ENCODE measurements around the gene ATP9B.

The ATP9B gene

DNA sequence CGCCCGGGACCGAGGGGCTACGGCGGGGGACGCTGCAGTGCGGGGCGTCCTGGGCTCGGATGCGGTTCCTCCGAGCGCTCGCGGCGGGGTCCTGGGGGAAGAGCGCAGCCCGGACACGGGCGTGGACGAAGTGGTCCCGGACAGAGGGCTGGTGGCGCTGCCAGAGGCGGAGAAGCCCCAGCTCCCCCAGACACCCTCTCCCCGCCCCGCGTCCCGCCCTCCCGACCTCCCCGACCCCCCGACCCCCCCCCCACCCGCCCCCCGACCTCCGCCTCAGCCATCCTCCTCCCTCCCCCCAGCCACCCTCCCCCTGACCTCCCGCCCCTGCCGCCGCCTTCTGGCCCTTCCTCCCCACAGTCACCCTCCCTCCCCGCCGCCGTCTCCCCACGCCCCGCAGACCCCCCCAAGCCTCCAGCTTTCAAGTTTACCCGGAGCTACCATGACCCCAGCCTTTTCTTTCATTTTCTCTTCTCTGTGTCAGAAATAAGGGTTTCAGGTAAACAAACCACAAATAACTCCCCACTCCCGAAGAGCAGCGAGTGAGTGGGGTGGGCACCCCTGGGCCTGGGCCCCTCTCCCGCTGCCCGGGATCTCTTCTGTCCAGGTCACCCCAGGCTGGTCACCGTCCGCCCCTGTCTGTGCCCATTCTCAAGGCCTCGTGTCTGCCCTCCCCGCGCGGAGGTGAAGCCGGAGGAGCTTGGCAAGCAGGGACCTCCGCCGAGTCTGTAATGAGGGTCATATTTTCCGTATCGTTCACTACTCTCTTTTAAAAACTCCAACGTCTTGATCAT, 331.6 kb downstream of the ATP9B start:
- Histone ChIP-seq H3K27ac (ENCODE audit: low read length) (no peak overlapping the region), H3K27me3 (ENCODE audit: control insufficient read depth, insufficient read depth, low read length) (peaks cover 31% of the 10 kb centered on the region), H3K9me3 (ENCODE audit: control insufficient read depth, insufficient read depth, low read length) (no peaks in the 10 kb centered on the region), H3K4me1 (ENCODE audit: control insufficient read depth, insufficient read depth, low read length) (peaks cover 7% of the 10 kb centered on the region; the same call in 1 of the 2 replicates), H3K4me3 (ENCODE audit: low read length) (peak overlapping the region; percentile 67; the same call in 1 of the 2 replicates), H3K36me3 (ENCODE audit: control insufficient read depth, insufficient read depth, low read length) (no peaks in the 10 kb centered on the region)
- DNase-seq (ENCODE audit: low read depth, low spot score) = no peak
- WGBS (ENCODE audit: insufficient coverage, insufficient read length) = 100% methylated on average over 2 of the region's 58 CpGs

DNA sequence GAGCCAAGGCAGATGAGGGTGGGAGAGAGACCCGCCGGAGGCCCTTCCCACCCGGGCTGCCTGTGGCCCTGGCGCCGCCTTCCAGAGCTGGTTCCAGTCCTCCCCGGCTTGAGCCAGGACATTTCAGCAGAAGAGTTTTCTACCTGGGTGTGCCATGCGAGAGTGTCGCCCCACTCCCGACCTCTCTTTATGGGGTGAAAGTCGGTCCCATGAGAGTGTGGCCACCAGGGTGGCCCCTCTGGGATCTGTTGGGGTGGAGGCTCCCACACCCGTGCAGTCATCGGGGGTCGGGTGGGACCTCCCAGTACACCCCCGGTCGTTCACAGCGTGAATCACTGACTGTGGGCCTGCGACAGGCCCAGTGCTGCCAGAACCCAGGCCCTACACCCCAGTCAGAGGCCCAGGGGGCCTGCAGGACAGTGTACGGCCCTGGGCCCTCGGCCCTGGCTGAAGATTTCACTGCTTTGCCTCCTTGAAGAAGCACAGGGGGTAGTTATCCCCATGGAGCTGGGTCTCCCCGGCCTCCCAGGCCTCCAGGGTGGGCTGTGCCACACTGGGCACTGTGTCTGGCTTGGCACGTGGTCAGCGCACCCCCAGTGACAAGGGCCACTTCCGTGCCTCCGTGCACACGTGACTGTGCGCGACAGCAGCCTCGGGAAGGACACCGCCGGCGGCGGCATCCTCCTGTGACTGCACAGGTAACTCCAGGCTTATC, 332.5 kb downstream of the ATP9B start:
- H3K27ac ChIP-seq (ENCODE audit: low read length) = no peak overlapping the region
- H3K9me3 ChIP-seq (ENCODE audit: control insufficient read depth, insufficient read depth, low read length) = no peaks in the 10 kb centered on the region
- peaks cover 5% of the 10 kb centered on the region; the same call in 1 of the 2 replicates for H3K4me1 ChIP-seq (ENCODE audit: control insufficient read depth, insufficient read depth, low read length)
- peaks cover 28% of the 10 kb centered on the region for H3K27me3 ChIP-seq (ENCODE audit: control insufficient read depth, insufficient read depth, low read length)
- no CpG with 5 or more reads among the region's 32 CpGs for WGBS (ENCODE audit: insufficient coverage, insufficient read length)
- DNase-seq (ENCODE audit: low read depth, low spot score) = no peak
- H3K36me3 ChIP-seq (ENCODE audit: control insufficient read depth, insufficient read depth, low read length) = no peaks in the 10 kb centered on the region
- no peak overlapping the region for H3K4me3 ChIP-seq (ENCODE audit: low read length)

DNA sequence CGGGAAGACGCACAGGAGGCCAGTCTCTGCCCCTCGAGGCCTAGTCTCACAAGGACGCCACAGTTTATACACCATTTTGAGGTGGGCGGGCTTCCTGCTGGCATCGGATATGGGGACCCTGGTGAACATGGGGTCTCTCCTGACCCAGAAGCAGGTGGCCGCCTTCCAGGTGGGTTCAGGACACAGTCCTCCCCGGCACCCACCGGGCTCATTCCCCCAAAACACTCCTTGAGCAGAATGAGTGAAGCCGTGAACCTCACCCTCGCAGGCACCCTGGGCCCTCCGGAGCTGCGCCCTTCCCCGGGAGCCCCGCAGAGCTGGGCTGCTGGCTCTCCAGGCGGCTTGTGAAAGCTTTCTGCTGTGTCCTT, 333.0 kb downstream of the ATP9B start:
- Histone ChIP-seq H3K36me3 (ENCODE audit: control insufficient read depth, insufficient read depth, low read length) (no peaks in the 10 kb centered on the region), H3K4me1 (ENCODE audit: control insufficient read depth, insufficient read depth, low read length) (peaks cover 4% of the 10 kb centered on the region; the same call in 1 of the 2 replicates), H3K9me3 (ENCODE audit: control insufficient read depth, insufficient read depth, low read length) (no peaks in the 10 kb centered on the region), H3K27me3 (ENCODE audit: control insufficient read depth, insufficient read depth, low read length) (peaks cover 23% of the 10 kb centered on the region), H3K27ac (ENCODE audit: low read length) (no peak overlapping the region), H3K4me3 (ENCODE audit: low read length) (no peak overlapping the region)
- no peak for DNase-seq (ENCODE audit: low read depth, low spot score)
- no CpG with 5 or more reads among the region's 16 CpGs for WGBS (ENCODE audit: insufficient coverage, insufficient read length)

DNA sequence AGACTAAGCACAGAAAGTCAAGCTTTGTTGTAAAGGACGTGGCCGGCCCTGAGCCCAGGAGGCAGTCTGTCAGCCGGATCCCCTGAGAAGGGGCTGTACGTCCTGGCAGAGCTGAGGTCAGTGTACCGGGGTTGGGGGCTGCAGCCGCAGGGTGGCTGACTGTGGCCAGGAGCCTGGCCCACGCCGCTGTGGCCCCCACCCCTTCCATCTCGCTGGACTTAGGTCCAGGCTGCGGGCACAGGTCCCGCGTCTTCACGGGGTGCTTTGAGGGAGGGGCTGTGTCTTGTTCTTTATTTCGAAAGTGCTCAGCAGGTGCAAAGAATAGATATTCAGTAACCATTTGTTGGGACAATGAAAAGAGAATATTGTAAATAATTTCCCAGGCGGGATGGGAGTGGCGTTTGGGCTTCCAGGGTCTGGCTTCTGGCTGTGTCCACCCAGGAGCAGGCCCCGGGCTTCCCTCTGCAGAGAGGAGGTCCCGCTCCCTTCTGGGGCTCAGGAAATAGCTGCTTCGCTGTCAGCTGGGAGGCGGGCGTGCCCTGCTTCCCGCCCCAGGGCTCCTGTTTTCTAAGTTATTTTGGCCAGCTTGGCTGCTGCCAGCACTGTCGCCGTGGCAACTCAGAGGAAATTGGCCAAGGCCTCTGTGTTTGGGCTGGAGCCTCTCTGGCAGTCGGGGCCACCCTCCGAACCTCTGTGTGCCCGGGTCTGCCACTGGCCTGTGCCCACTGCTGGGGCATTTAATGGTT, 334.0 kb downstream of the ATP9B start:
- no peak overlapping the region for H3K27ac ChIP-seq (ENCODE audit: low read length)
- peaks cover 3% of the 10 kb centered on the region; the same call in 1 of the 2 replicates for H3K4me1 ChIP-seq (ENCODE audit: control insufficient read depth, insufficient read depth, low read length)
- no CpG with 5 or more reads among the region's 27 CpGs for WGBS (ENCODE audit: insufficient coverage, insufficient read length)
- DNase-seq (ENCODE audit: low read depth, low spot score) = no peak
- no peak overlapping the region for H3K4me3 ChIP-seq (ENCODE audit: low read length)
- no peaks in the 10 kb centered on the region for H3K9me3 ChIP-seq (ENCODE audit: control insufficient read depth, insufficient read depth, low read length)
- H3K27me3 ChIP-seq (ENCODE audit: control insufficient read depth, insufficient read depth, low read length) = peaks cover 13% of the 10 kb centered on the region
- no peaks in the 10 kb centered on the region for H3K36me3 ChIP-seq (ENCODE audit: control insufficient read depth, insufficient read depth, low read length)

DNA sequence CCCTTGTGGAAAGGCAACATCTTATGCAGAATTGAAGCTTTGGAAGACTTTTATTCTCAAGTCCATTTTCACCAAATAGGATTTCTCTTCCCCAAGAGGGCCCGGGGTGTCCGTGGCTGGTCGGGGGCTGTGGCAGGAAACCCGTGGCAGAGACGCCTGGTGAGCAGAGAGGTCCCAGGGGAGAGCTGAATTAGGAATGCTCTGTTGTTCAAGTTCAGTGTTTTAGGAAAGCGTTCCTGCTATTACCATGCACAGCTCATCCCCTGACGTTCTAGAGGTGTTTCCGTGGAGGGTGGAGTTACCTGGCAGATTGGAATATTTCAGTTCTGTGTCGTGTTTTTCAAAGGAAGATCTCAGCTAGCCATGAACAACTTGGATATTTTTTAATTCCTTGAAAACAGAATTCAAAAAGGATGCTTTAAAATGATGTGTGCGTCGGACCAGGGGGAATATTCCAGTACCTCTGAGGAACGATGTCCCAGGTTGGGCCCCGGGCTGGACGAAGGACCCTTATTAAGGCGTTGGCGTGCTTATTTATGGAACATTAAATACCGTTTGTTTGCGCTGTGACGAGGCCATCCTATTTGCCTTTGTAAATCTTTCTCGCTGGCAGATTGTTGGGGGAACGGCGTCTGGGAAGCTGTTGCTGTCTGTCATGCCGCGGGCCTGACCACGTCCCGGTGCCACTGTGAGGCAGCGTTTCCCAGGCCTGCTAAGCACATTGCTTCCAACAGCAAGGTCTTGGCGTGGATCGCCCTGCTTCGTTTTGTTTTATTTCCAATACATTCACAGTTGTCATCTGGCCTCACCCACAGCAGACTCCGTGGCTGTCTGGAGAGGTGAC, 334.8 kb downstream of the ATP9B start:
- no peak overlapping the region for H3K27ac ChIP-seq (ENCODE audit: low read length)
- no peak overlapping the region for H3K4me3 ChIP-seq (ENCODE audit: low read length)
- H3K4me1 ChIP-seq (ENCODE audit: control insufficient read depth, insufficient read depth, low read length) = peaks cover 3% of the 10 kb centered on the region; the same call in 1 of the 2 replicates
- DNase-seq (ENCODE audit: low read depth, low spot score) = no peak
- no peaks in the 10 kb centered on the region for H3K36me3 ChIP-seq (ENCODE audit: control insufficient read depth, insufficient read depth, low read length)
- H3K27me3 ChIP-seq (ENCODE audit: control insufficient read depth, insufficient read depth, low read length) = peaks cover 5% of the 10 kb centered on the region
- no CpG with 5 or more reads among the region's 31 CpGs for WGBS (ENCODE audit: insufficient coverage, insufficient read length)
- H3K9me3 ChIP-seq (ENCODE audit: control insufficient read depth, insufficient read depth, low read length) = no peaks in the 10 kb centered on the region

DNA sequence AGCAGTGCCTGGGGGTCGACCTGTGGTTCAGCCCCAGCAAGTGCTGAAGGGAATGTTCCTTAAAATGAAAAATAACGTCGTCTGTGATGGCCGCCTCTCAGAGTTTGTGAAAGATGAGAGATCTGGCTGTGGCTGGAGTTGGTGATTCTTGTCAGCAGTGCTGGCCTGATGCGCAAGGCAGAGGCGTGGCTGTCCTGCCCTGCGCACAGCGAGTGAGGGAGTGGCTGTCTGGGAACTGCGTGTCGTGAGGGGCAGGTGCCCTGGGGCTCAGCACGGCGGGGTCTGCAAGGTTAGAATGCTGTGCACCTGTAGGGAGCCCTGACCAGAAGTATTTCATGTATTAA, 335.3 kb downstream of the ATP9B start:
- H3K27me3 ChIP-seq (ENCODE audit: control insufficient read depth, insufficient read depth, low read length) = no peaks in the 10 kb centered on the region; the same call in 1 of the 2 replicates
- H3K4me3 ChIP-seq (ENCODE audit: low read length) = no peak overlapping the region
- no peaks in the 10 kb centered on the region for H3K36me3 ChIP-seq (ENCODE audit: control insufficient read depth, insufficient read depth, low read length)
- H3K27ac ChIP-seq (ENCODE audit: low read length) = no peak overlapping the region
- no peak for DNase-seq (ENCODE audit: low read depth, low spot score)
- H3K4me1 ChIP-seq (ENCODE audit: control insufficient read depth, insufficient read depth, low read length) = peaks cover 3% of the 10 kb centered on the region; the same call in 1 of the 2 replicates
- no CpG with 5 or more reads among the region's 12 CpGs for WGBS (ENCODE audit: insufficient coverage, insufficient read length)
- H3K9me3 ChIP-seq (ENCODE audit: control insufficient read depth, insufficient read depth, low read length) = no peaks in the 10 kb centered on the region

DNA sequence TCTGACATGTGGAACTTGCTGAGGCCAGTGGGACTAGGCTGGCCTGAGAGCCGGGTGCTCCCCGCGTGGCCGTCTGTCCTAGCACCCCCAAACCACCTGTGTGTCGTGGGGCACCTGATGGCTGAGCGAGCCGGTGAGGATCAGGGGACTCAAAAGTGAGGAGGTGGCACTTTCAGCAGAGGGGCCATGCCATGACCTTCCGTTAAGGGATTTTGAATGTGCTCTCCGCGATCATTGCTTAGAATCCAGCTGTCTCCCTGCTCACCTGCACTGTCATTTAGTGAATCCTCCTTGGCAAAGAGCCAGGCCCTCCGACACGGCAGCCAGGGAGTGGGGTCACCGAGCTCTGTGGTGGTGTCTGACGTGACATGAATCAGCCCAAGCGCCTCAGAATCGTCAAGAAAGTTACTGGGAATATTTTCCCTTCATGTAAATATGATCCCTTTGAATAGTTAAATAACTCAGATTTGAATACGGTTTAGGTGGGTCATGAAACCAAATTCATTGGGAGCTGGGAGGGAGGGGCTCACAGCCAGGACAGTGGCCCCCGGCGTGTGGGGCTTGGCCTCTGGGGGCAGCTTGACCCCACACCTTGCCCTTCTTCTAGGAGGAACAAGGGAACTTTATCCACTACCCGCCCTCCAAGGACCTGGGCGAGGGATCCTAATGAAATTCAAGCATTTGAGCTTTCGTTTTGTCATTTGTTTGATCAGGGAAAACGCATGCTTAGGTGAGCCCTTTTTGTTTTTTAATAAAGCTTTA, 336.0 kb downstream of the ATP9B start:
- WGBS (ENCODE audit: insufficient coverage, insufficient read length) = no CpG with 5 or more reads among the region's 23 CpGs
- Histone ChIP-seq H3K4me1 (ENCODE audit: control insufficient read depth, insufficient read depth, low read length) (peaks cover 3% of the 10 kb centered on the region; the same call in 1 of the 2 replicates), H3K27me3 (ENCODE audit: control insufficient read depth, insufficient read depth, low read length) (no peaks in the 10 kb centered on the region), H3K4me3 (ENCODE audit: low read length) (no peak overlapping the region), H3K36me3 (ENCODE audit: control insufficient read depth, insufficient read depth, low read length) (no peaks in the 10 kb centered on the region), H3K9me3 (ENCODE audit: control insufficient read depth, insufficient read depth, low read length) (no peaks in the 10 kb centered on the region), H3K27ac (ENCODE audit: low read length) (no peak overlapping the region)
- no peak for DNase-seq (ENCODE audit: low read depth, low spot score)

DNA sequence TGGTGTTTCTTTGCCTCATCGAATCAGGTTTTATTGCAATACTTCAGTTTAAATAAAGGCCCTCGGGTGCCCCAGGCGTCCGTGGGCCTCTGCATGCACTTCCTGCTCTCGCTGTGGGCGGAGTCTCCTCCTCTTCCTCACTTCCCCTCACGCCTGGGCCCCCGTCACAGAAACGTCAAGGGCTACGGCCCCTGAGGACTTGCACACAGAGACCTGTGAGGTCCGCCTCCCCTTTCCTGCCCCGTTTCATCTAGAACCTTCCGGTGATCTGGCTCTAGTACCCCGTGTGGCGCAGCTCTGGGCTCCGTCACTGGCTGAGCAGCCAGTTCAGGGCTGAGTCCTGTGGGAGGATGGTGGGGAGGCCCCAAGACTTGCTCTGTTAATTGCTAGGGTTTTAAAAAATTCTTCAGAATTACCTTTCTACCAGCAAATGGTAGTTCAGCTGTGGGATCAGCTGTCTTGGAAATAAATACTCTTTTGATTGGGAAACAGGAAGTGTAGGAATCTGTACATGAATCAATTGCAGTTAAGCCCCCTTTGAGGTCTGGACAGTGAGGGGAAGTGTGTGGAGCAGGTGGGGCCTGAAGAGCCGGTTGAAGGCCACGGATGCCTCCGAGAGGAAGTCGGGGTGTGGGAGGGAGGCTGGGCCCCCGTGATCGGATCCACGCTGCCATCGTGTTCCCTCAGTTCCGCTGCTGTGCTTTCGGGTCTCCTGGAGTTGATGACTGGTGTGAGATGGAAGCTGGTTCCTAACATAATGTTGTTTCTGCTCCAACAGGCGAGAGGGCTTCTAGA, 336.8 kb downstream of the ATP9B start:
- no CpG with 5 or more reads among the region's 27 CpGs for WGBS (ENCODE audit: insufficient coverage, insufficient read length)
- peaks cover 2% of the 10 kb centered on the region; the same call in 1 of the 2 replicates for H3K4me1 ChIP-seq (ENCODE audit: control insufficient read depth, insufficient read depth, low read length)
- no peak for DNase-seq (ENCODE audit: low read depth, low spot score)
- H3K36me3 ChIP-seq (ENCODE audit: control insufficient read depth, insufficient read depth, low read length) = peaks cover 3% of the 10 kb centered on the region; the same call in 1 of the 2 replicates
- no peak overlapping the region for H3K4me3 ChIP-seq (ENCODE audit: low read length)
- H3K9me3 ChIP-seq (ENCODE audit: control insufficient read depth, insufficient read depth, low read length) = no peaks in the 10 kb centered on the region
- H3K27ac ChIP-seq (ENCODE audit: low read length) = no peak overlapping the region
- no peaks in the 10 kb centered on the region for H3K27me3 ChIP-seq (ENCODE audit: control insufficient read depth, insufficient read depth, low read length)

DNA sequence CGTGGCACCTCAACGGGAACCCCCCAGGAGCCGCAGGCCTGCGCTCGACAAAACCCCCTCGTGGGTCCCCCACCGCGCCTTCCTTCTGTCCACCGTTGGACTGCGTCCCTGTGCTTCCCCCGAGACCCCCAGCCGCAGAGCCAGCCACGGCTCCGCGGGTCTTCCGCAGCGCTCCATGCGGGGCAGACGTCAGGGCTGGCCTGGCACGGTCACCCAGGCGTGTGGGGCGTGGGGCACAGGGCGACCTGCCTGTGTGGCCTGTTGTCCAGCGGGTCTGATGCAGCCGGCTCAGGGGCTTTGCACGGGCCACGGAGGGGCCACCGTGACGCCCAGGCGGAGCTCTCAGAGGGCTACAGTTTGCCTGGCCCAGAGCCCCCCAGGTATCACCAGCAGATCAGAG, 337.5 kb downstream of the ATP9B start:
- peaks cover 3% of the 10 kb centered on the region; the same call in 1 of the 2 replicates for H3K4me1 ChIP-seq (ENCODE audit: control insufficient read depth, insufficient read depth, low read length)
- H3K9me3 ChIP-seq (ENCODE audit: control insufficient read depth, insufficient read depth, low read length) = no peaks in the 10 kb centered on the region
- H3K4me3 ChIP-seq (ENCODE audit: low read length) = no peak overlapping the region
- WGBS (ENCODE audit: insufficient coverage, insufficient read length) = no CpG with 5 or more reads among the region's 30 CpGs
- H3K27me3 ChIP-seq (ENCODE audit: control insufficient read depth, insufficient read depth, low read length) = no peaks in the 10 kb centered on the region
- H3K36me3 ChIP-seq (ENCODE audit: control insufficient read depth, insufficient read depth, low read length) = peaks cover 3% of the 10 kb centered on the region; the same call in 1 of the 2 replicates
- H3K27ac ChIP-seq (ENCODE audit: low read length) = no peak overlapping the region
- DNase-seq (ENCODE audit: low read depth, low spot score) = no peak

All from iPS DF 6.9 (cell line).